NCI-H2171 (cell line): ENCODE data around the gene PRAMEF11.
"Not testable (repeated sequence)": the region's sequence is repeated elsewhere in the genome, so short reads cannot be mapped to it uniquely, and the experiment has no call there.

ENCODE experiments used
- DNase-seq: peaks from one replicate; lab custom pipeline; 2025; lab: John Stamatoyannopoulos, UW

The PRAMEF11 gene

GRCh38 chr1:12831310-12831709 is at the start of gene PRAMEF11:
TSS of gene PRAMEF11 (minus strand) at chr1:12831410. CDS start at chr1:12828789, 2,621 bp downstream.
- DNase-seq = not testable (repeated sequence)

GRCh38 chr1:12878453-12878852 is 47.2 kb upstream of the PRAMEF11 start:
- DNase-seq = not testable (repeated sequence)

DNA sequence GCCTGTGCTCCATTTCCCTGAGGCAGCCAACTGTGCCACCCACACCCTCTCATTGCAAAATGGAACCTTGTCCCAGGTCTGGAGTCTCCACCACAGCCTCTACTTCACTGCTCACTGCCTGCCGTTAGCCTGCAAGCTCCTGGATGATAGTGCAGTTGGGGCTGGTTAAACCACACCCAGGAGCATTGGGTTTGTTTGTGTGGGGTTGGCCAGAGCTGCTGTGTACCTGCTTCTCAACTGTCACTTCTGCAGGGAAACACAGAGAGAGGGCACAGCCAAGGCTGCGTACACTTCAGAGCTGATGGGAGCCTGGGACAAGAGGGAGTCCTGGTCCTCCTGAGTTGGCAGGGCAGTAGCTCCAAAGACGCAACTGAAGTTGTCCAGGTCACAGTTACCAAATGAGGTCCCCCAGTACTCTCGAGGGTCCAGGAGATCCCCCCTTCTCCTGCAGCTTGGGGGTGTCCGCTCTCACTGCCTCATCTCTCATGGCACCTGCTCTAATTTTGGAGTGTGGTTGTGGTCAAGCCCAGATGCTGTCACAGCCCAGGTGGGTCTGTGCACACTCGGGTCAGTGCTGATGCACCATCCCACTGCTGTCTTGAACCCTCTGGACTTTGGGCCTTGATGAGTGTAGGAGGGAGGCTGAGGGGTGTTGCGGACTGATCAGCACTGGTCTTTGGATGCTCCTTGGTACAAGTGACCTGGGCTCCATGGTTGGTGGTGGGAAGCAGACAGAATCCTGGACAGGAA is 32.1 kb upstream of the PRAMEF11 start:
- DNase-seq = not testable (repeated sequence)

DNA sequence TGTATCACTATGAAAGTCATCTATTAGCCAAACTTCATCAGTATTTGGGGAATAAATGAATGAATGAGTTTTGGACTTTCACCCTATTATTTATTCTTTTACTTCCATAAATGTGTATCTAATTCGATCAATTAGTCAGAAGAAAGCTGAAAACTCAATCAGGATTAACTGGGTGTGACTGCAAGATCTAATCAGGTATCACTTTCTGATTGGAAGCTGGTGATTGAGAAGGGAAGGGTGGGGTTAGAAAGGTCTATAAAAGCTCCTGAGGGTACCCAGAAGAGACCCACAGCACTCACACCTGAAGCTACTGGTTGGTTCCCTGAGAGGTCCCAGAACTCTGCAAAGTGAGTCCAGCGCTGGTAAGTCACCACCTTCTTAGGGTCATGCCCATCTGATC is 25.6 kb upstream of the PRAMEF11 start, which contains the start of gene PRAMEF2:
Gene PRAMEF2 (plus strand): TSS at position 301 of the 400 bp plus-strand sequence. CDS start 1,924 bp downstream, outside the sequence.
- DNase-seq = not testable (repeated sequence)

DNA sequence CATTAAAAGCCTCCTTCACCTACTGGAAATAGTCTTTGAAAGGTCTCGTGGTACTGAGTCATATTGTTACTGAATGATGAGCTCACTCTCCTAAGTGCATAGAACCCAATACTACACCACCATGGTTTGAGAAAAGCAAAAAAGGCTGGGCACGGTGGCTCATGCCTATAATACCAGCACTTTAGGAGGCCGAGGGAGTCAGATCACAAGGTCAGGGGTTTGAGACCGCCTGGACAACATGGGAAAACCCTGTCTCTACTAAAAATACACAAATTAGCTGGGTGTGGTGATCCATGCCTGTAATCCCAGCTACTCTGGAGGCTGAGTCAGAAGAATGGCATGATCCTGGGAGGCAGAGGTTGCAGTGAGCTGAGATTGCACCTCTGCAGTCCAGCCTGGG is 20.6 kb upstream of the PRAMEF11 start:
- no peak for DNase-seq

DNA sequence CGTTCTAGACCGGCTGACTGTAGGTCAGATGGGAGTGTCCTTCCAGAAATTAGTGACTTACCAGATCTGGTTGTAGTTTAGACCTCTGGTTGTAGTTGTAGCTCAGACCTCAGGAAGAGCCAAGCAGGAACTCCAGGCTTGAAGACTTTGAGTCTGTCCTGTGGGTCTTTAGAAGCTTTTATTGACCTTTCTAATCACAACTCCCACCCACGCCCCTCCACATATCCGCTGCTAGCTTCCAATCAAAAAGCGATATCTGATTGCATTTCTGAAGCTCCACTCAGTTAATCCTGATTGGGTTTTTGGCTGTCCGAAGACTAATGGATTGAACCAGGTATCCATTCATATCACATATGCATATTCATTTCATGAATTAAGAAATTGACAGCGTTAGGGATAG is 17.4 kb upstream of the PRAMEF11 start, which contains the start of gene HNRNPCL1:
Gene HNRNPCL1 (minus strand): TSS at position 101 of the 400 bp plus-strand sequence. CDS start 431 bp downstream, outside the sequence.
- not testable (repeated sequence) for DNase-seq

DNA sequence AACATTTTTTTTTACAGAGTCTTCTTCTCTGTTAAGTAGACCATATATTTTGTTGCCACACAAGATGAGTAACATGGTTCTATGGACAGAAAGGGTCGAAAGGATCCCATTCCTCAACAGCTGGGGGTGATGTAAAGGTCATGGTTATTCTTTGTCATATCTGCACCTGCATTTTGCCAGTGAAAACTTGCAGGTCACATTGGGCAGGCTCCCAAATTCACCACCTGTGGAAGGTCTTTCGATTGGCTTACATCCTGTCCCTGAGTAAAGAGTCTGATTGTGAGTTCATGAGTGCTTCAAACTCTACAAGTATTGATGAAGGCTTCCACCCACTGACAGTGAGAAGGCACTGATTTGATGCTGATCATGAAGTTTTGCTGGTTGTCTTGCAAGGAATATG is 2.0 kb upstream of the PRAMEF11 start:
- not testable (repeated sequence) for DNase-seq

DNA sequence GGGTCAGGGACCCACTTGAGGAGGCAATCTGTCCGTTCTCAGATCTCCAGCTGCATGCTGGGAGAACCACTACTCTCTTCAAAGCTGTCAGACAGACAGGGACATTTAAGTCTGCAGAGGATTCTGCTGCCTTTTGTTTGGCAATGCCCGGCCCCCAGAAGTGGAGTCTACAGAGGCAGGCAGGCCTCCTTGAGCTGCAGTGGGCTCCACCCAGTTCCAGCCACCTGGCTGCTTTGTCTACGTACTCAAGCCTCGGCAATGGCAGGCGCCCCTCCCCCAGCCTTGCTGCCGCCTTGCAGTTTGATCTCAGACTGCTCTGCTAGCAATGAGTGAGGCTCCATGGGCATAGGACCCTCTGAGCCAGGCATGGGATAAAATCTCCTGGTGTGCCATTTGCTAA is 12.1 kb downstream of the PRAMEF11 start:
- not testable (repeated sequence) for DNase-seq

DNA sequence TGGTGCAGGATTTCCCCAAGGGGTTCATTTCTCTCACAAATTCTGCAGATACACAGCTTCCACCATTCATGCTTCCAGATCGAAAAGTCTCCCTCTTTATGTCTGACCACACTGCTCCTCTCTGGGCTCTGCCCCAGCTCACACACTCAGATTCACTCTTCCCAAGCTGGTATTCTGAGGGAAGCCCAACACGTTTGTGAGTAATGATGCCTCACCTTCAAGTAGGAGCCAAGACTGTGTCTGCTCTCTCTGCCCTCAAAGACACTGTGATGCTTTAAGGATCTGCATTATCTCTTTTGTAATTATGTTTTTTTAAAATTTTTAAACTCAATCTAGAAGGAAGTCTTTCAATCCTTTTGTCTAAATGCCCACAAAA is 19.8 kb downstream of the PRAMEF11 start:
- no peak for DNase-seq

GRCh38 chr1:12810691-12811408 is 20.4 kb downstream of the PRAMEF11 start:
- no peak for DNase-seq

DNA sequence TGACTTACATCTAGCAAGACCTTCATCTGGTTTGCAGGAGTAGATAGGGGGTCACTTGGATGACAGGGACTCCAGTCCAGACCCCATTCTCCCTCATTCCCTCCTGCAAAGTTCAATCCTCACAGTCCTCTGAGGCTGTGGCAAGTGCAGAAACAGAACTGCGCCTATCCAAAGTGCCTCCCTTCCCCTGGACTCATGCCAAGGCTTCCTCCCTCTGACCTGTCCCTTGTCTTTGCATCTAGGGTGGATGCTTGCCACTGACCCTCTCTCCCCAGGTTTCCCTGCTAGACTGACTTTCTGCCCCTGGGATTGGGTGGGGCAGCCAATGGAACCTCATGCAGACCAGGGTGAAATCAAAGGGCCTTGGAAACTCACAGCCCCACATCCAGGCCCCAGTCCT is 21.3 kb downstream of the PRAMEF11 start:
- DNase-seq = no peak

DNA sequence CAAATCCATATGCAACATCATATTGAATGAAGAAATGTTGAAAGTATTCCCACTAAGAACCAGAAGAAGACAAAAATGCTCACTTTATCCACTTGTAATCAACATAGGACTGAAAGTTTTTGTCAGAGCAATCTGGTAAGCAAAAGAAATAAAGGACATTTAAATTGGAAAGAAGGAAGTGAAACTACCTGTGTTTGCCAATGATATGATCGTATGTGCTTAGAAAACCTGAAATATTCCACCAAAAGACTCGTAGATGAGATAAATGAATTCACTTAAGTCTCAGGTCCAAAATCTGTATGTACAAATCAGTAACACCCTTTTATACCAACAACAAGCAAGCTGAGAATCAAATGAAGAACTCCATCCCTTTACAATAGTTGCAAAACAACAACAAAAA is 31.5 kb downstream of the PRAMEF11 start:
- no peak for DNase-seq

DNA sequence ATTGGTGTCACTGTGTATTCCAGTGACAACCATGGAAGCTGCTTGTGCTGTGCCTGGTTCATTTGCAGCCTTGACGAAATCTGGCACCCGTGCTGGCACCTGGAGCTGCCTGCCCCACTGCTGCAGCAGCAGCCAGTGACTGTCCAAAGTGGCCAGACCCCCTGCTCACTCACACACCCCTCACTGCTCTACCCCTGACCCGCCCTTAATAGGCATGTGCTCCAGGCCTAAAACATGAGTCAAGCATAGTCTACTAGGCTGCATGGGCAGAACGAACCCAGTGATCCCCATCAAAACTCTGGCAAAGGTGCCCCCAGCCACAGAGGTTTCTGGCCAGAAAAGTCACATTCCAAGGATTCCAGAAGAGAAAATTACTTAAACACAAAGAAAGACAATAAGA is 32.3 kb downstream of the PRAMEF11 start:
- no peak for DNase-seq

GRCh38 chr1:12791097-12791496 is 40.1 kb downstream of the PRAMEF11 start, which contains the start of gene PRAMEF1:
TSS of gene PRAMEF1 (plus strand) at chr1:12791397. CDS start at chr1:12793228, 1,831 bp downstream.
- DNase-seq = not testable (repeated sequence)

GRCh38 chr1:12784729-12785128 is 46.5 kb downstream of the PRAMEF11 start:
- DNase-seq = not testable (repeated sequence)

DNA sequence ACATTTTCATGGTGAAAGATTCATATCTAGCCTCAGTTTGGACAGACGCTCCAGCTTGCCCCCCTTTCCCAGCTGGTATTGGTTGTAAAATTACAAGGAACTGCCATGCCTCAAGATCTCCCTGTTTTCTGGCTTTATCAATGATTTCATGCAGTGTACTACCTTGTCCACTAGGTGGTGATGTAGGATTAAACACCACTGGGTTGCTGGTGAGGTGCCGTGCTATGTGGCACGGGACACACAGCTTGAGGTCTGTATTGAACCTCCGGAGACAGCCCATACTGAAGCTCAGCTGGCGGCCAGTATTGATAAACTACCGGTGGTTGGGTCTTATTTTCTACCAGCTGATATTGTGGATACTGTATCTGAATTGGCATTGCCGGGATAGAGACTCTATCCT is 47.4 kb downstream of the PRAMEF11 start:
- DNase-seq = not testable (repeated sequence)

DNA sequence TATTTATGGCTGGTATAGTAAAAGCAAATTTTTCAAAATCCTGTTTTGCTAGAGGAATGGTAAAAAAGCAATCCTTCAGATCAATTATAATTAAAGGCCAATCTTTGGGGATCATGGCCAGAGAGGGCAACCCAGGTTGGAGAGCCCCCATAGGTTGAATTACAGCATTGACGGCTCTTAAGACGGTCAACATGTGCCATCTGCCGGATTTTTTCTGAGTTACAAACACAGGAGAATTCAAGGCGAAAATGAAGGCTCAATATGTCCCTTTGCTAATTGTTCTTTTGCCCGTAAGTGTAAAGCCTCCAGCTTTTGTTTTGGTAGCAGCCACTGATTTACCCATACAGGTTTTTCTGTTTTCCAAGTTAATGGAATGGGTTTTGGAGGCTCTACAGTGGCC is 49.7 kb downstream of the PRAMEF11 start:
- not testable (repeated sequence) for DNase-seq

- DNase-seq = no peak
These were observed 52.3 kb downstream of the PRAMEF11 start for GRCh38 chr1:12778907-12779306.

- no peak for DNase-seq
These were observed 53.1 kb downstream of the PRAMEF11 start for GRCh38 chr1:12778061-12778460.

GRCh38 chr1:12776801-12777557 is 54.2 kb downstream of the PRAMEF11 start:
- no peak for DNase-seq

DNA sequence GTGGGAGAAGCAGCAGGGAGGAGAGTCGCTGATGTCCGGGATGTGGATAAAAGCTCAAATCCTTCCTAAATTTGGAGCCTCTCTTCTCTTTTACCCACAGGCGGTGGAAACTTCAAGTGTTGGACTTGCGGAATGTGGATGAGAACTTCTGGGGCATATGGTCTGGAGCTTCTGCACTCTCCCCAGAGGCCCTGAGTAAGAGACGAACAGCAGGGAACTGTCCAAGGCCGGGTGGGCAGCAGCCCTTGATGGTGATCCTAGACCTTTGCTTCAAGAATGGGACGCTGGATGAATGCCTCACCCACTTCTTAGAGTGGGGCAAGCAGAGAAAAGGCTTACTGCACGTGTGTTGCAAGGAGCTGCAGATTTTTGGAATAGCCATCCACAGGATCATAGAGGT is 55.8 kb downstream of the PRAMEF11 start:
- no peak for DNase-seq

DNA sequence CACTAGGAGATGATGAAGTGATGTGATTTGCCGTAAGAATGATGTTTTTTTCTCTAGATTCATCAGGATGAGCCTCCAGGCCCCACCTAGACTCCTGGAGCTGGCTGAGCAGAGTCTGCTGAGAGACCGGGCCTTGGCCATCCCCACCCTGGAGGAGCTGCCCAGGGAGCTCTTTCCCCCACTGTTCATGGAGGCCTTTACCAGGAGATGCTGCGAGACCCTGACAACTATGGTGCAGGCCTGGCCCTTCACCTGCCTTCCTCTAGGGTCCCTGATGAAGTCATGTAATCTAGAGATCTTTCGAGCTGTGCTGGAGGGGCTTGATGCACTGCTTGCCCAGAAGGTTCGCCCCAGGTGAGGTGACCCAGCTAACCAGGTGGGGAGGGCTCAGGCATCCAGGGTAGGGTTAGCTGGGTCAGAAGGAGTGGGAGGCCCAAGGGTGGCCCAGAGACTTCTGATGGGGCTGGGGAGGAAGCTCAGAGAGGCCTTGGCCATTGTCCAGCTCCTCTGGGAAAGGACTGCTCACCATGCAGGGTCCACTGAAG is 56.3 kb downstream of the PRAMEF11 start:
- DNase-seq = no peak
